Small intestine (tissue), 7 donors: ENCODE measurements around the gene TSPAN9. TPM values are rescaled to one million over a fixed set of nuclear protein-coding genes. Genes with fewer than 3 reads are reported as not detected.

Source experiments
- DNase-seq, 2 donors: peaks; one replicate each; pipeline versions ENCODE4 v3.0.0 to v3.0.0-alpha.2; 2013
- FAIRE-seq: peaks from 2 replicates; lab custom pipeline; 2012; peaks lifted over from hg19 to GRCh38; lab: Jason Lieb, UNC
- H3K27ac ChIP-seq, 3 donors: one replicate each; pipeline ENCODE4 v1.5.1; 2013; ENCODE audit warnings: low read length in 2 of 3, mild to moderate bottlenecking in 2 of 3, control low read depth in 1 of 3, inconsistent platforms in 1 of 3, low read depth in 1 of 3, moderate library complexity in 1 of 3
- H3K27me3 ChIP-seq, 3 donors: one replicate each; pipeline ENCODE4 v1.6.1; 2013; ENCODE audit warnings: low read length in 3 of 3, inconsistent platforms in 1 of 3; ENCODE audit not compliant: control insufficient read depth in 3 of 3, insufficient read depth in 3 of 3
- H3K36me3 ChIP-seq, 3 donors: one replicate each; pipeline ENCODE4 v1.6.1; 2013; ENCODE audit warnings: low read length in 3 of 3, inconsistent platforms in 1 of 3, low read depth in 1 of 3, mild to moderate bottlenecking in 1 of 3, moderate library complexity in 1 of 3; ENCODE audit not compliant: control insufficient read depth in 3 of 3, insufficient read depth in 2 of 3
- H3K4me1 ChIP-seq, 3 donors: one replicate each; pipeline ENCODE4 v1.6.1; 2013; ENCODE audit warnings: low read length in 2 of 3, inconsistent platforms in 1 of 3, low read depth in 1 of 3, mild to moderate bottlenecking in 1 of 3, moderate library complexity in 1 of 3; ENCODE audit not compliant: control insufficient read depth in 3 of 3, insufficient read depth in 2 of 3
- H3K4me3 ChIP-seq, 3 donors: one replicate each; pipeline ENCODE4 v1.5.1; 2013; ENCODE audit warnings: low read length in 3 of 3, control low read depth in 1 of 3, inconsistent platforms in 1 of 3, low read depth in 1 of 3, mild to moderate bottlenecking in 1 of 3, moderate library complexity in 1 of 3
- H3K9me3 ChIP-seq, 2 donors: one replicate each; pipeline ENCODE4 v1.6.1; 2013; ENCODE audit warnings: low read depth in 1 of 2, low read length in 1 of 2; ENCODE audit not compliant: control insufficient read depth in 2 of 2, insufficient read depth in 1 of 2
- WGBS, 3 donors: extraction: QIAGEN DNeasy Blood & Tissue Kit; methylation state at CpG; one replicate each; pipeline ENCODE4 v1.1.7; 2013; 5-methylcytosine and 5-hydroxymethylcytosine counted together
- polyA plus RNA-seq, 4 donors: library from polyadenylated mRNA; stranded (reverse) in 3 of 4; unstranded in 1 of 4; fragments of 200-250 nt in 3 of 4; fragments of 120-200 nt in 1 of 4; gene quantifications; one replicate each; pipeline versions ENCODE4 v1.2.1 to v1.2.3, GENCODE V29; 2013
- donor health status: healthy with polysubstance abuse.
- donor health status: control.
- donor health status: control.
- donor health status: Bipolar disorder and iron deficiency.
- donor health status: healthy.

TSPAN9 gene
- polyA plus RNA-seq, 4 donors = 1.3 to 25.5 (median 12.8) TPM

GRCh38 chr12:3204730-3205531 lies 127.8 kb downstream of the TSPAN9 start:
- Histone ChIP-seq H3K27ac (no peak overlapping the region), H3K27me3 (peaks cover 0 to 20% (median 7%) of the 10 kb centered on the region in 3 donors), H3K4me3 (no peak overlapping the region), H3K4me1 (peaks cover 0 to 4% (median 0%) of the 10 kb centered on the region in 3 donors), H3K36me3 (peaks cover 0 to 15% (median 0%) of the 10 kb centered on the region in 3 donors), H3K9me3 (no peaks in the 10 kb centered on the region)
- no peak for FAIRE-seq
- 81 to 87% (median 81%) methylated on average over 16 of the region's 16 CpGs for WGBS, 3 donors
- no peak for DNase-seq

- 74 to 81% (median 80%) methylated on average over 11 to 13 of the region's 13 CpGs for WGBS, 3 donors
- H3K27ac ChIP-seq = no peak overlapping the region
- peaks cover 0 to 4% (median 0%) of the 10 kb centered on the region in 3 donors for H3K4me1 ChIP-seq
- DNase-seq (no peak), FAIRE-seq (no peak)
- peaks cover 0 to 15% (median 0%) of the 10 kb centered on the region in 3 donors for H3K36me3 ChIP-seq
- peaks cover 0 to 18% (median 3%) of the 10 kb centered on the region in 3 donors for H3K27me3 ChIP-seq
- H3K9me3 ChIP-seq = no peaks in the 10 kb centered on the region
- H3K4me3 ChIP-seq = no peak overlapping the region
Measured at GRCh38 chr12:3205742-3206519, 128.8 kb downstream of the TSPAN9 start.

GRCh38 chr12:3206536-3207072 lies 129.4 kb downstream of the TSPAN9 start:
- FAIRE-seq = no peak

DNA sequence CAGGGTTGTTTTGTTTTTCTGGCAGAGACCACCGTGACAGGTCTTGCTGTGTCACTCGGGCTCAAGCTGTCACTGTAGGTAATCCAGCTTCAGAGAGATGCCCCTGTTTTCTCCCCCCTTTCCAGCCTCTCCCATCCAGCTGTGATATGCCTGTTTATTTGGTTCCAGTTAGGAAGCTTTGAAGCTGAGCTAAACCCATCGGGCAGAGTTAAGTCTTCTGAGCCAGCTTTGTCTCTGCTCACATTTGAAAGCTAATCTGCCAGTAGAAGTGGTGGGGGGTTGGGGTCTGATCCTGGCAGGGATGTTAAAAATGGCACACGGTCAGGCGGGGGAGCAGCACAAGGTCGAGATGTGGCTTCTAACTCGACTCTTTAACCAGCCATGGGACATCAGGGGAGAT lies 130.0 kb downstream of the TSPAN9 start:
- peaks cover 0 to 5% (median 0%) of the 10 kb centered on the region in 3 donors for H3K27me3 ChIP-seq
- H3K27ac ChIP-seq = no peak overlapping the region
- no peaks in the 10 kb centered on the region for H3K9me3 ChIP-seq
- peaks cover 0 to 15% (median 0%) of the 10 kb centered on the region in 3 donors for H3K36me3 ChIP-seq
- DNase-seq (no peak), FAIRE-seq (no peak)
- WGBS, 3 donors = 83 to 90% (median 84%) methylated on average over 7 of the region's 7 CpGs
- H3K4me1 ChIP-seq = no peaks in the 10 kb centered on the region
- no peak overlapping the region for H3K4me3 ChIP-seq

More at GRCh38 chr12:3206536-3207072, 129.4 kb downstream of the TSPAN9 start:
- Histone ChIP-seq H3K9me3 (no peaks in the 10 kb centered on the region), H3K36me3 (peaks cover 0 to 15% (median 0%) of the 10 kb centered on the region in 3 donors), H3K27ac (no peak overlapping the region), H3K4me1 (no peaks in the 10 kb centered on the region), H3K27me3 (peaks cover 0 to 11% (median 2%) of the 10 kb centered on the region in 3 donors), H3K4me3 (no peak overlapping the region)
- 84 to 90% (median 89%) methylated on average over 5 of the region's 5 CpGs for WGBS, 3 donors
- no peak for DNase-seq

DNA sequence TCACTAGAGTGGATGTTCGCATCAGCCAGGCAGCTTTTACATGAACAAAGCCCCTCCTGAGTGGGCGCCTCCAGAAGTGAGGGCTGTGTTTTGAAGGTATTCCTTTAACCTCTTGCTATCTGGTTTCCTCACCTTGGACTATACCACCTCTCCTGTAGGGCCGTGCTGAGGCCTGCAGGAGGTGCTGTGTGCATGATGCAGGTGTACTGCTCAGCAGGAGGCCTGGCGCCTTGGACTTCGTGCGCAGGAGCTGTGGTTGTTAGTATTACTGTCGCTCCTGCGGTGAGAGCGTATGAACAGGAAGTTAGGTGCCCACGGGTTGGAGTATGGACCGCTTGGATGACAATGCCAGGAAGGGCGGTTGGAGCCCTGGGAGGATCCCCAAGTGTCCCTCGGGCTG lies 130.7 kb downstream of the TSPAN9 start:
- no peaks in the 10 kb centered on the region for H3K4me1 ChIP-seq
- peaks cover 0 to 19% (median 0%) of the 10 kb centered on the region in 3 donors for H3K36me3 ChIP-seq
- no peak overlapping the region for H3K4me3 ChIP-seq
- no peak overlapping the region for H3K27ac ChIP-seq
- peak in 1 of 2 donors; percentile 39 for DNase-seq
- no peaks in the 10 kb centered on the region for H3K9me3 ChIP-seq
- no peaks in the 10 kb centered on the region for H3K27me3 ChIP-seq
- 74 to 82% (median 76%) methylated on average over 13 of the region's 13 CpGs for WGBS, 3 donors
- no peak for FAIRE-seq

GRCh38 chr12:3213188-3213587 lies 136.0 kb downstream of the TSPAN9 start:
- no peaks in the 10 kb centered on the region for H3K9me3 ChIP-seq
- H3K4me1 ChIP-seq = no peaks in the 10 kb centered on the region
- peaks cover 0 to 25% (median 0%) of the 10 kb centered on the region in 3 donors for H3K36me3 ChIP-seq
- H3K27me3 ChIP-seq = no peaks in the 10 kb centered on the region
- DNase-seq = no peak
- H3K27ac ChIP-seq = no peak overlapping the region
- no peak for FAIRE-seq
- H3K4me3 ChIP-seq = no peak overlapping the region
- WGBS, 3 donors = 73 to 83% (median 77%) methylated on average over 9 of the region's 9 CpGs

DNA sequence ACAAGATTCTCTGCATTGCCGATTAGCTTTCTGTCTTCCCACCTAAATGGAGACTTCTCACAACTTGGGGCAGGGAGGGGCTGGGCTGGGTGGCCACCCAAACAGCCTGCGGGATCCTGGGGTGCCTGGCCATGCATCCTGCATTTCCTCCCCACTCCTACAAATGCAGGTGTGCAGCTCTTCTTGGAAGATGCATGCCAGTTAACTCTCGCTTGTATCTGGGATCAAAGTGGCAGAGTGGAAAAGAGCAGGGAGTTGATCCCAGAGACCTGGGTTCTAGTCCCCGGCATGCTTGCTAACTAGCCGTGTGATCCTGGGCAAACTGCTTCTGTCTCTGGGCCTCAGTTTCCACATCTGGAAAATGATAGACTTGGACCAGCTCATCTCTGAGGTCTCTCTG lies 136.6 kb downstream of the TSPAN9 start:
- H3K4me3 ChIP-seq = no peak overlapping the region
- DNase-seq = no peak
- no peaks in the 10 kb centered on the region for H3K4me1 ChIP-seq
- no peak overlapping the region for H3K27ac ChIP-seq
- H3K27me3 ChIP-seq = no peaks in the 10 kb centered on the region
- H3K9me3 ChIP-seq = no peaks in the 10 kb centered on the region
- FAIRE-seq = no peak
- peaks cover 0 to 24% (median 0%) of the 10 kb centered on the region in 3 donors for H3K36me3 ChIP-seq
- 88 to 95% (median 94%) methylated on average over 5 of the region's 5 CpGs for WGBS, 3 donors
